H9 (cell line): ENCODE measurements around the gene COL9A2. TPM values are rescaled to one million over a fixed set of nuclear protein-coding genes. Genes with fewer than 3 reads are reported as not detected.

Experiments
- DNase-seq: peaks from one replicate; pipeline ENCODE4 v3.0.0-alpha.2; 2017
- H2AFZ ChIP-seq: one replicate; pipeline ENCODE4 v1.6.1; 2013; ENCODE audit warnings: mild to moderate bottlenecking, low read length, control low read depth, moderate library complexity
- H2AK5ac ChIP-seq: 2 replicates; pipeline ENCODE4 v1.6.1; 2013; ENCODE audit warnings: low read length, control low read depth, mixed read lengths; ENCODE audit not compliant: insufficient read length
- H2BK120ac ChIP-seq: one replicate; pipeline ENCODE4 v1.6.1; 2013; ENCODE audit warnings: low read depth, mild to moderate bottlenecking, low read length, control low read depth, inconsistent platforms; ENCODE audit not compliant: poor library complexity, severe bottlenecking
- H2BK12ac ChIP-seq: 2 replicates; pipeline ENCODE4 v1.6.1; 2013; ENCODE audit warnings: low read length, control low read depth, mixed read lengths, low read depth; ENCODE audit not compliant: insufficient read length
- H2BK15ac ChIP-seq: 2 replicates; pipeline ENCODE4 v1.6.1; 2013; ENCODE audit warnings: low read depth, low read length, control low read depth
- H2BK20ac ChIP-seq: one replicate; pipeline ENCODE4 v1.6.1; 2013; ENCODE audit warnings: low read depth, mild to moderate bottlenecking, low read length, control low read depth, inconsistent platforms; ENCODE audit not compliant: poor library complexity, severe bottlenecking
- H2BK5ac ChIP-seq: 2 replicates; pipeline ENCODE4 v1.6.1; 2013; ENCODE audit warnings: low read length, control low read depth, mixed read lengths; ENCODE audit not compliant: insufficient read length
- H3K14ac ChIP-seq: 2 replicates; pipeline ENCODE4 v1.6.1; 2013; ENCODE audit warnings: low read length, control low read depth; ENCODE audit not compliant: insufficient read depth
- H3K18ac ChIP-seq: 2 replicates; pipeline ENCODE4 v1.6.1; 2013; ENCODE audit warnings: low read depth, mild to moderate bottlenecking, mixed read lengths, low read length, control low read depth; ENCODE audit not compliant: insufficient read length
- H3K23ac ChIP-seq: 2 replicates; pipeline ENCODE4 v1.6.1; 2013; ENCODE audit warnings: low read length, control low read depth, mixed read lengths, low read depth; ENCODE audit not compliant: insufficient read length
- H3K23me2 ChIP-seq: 2 replicates; pipeline ENCODE4 v1.6.1; 2013; ENCODE audit warnings: low read depth, mild to moderate bottlenecking, mixed read lengths, low read length, control low read depth; ENCODE audit not compliant: insufficient read length, poor library complexity, severe bottlenecking
- H3K27ac ChIP-seq: 2 replicates; pipeline ENCODE4 v1.5.1; 2013; ENCODE audit warnings: low read length, control low read depth, mixed read lengths, low read depth; ENCODE audit not compliant: insufficient read length
- H3K27me3 ChIP-seq: 2 replicates; pipeline ENCODE4 v1.6.1; 2013; ENCODE audit warnings: low read length, control low read depth, inconsistent platforms; ENCODE audit not compliant: insufficient read depth
- H3K4ac ChIP-seq: 2 replicates; pipeline ENCODE4 v1.6.1; 2013; ENCODE audit warnings: low read depth, mild to moderate bottlenecking, control low read depth, inconsistent platforms, low read length, moderate library complexity
- H3K4me1 ChIP-seq: 2 replicates; pipeline ENCODE4 v1.6.1; 2013; ENCODE audit warnings: low read length, control low read depth, inconsistent platforms; ENCODE audit not compliant: insufficient read depth
- H3K4me2 ChIP-seq: 2 replicates; pipeline ENCODE4 v1.6.1; 2013; ENCODE audit warnings: low read length, control low read depth, mixed read lengths; ENCODE audit not compliant: insufficient read length, insufficient read depth
- H3K56ac ChIP-seq: 2 replicates; pipeline ENCODE4 v1.6.1; 2013; ENCODE audit warnings: low read depth, mild to moderate bottlenecking, mixed read lengths, low read length, control low read depth; ENCODE audit not compliant: insufficient read length
- H3K79me1 ChIP-seq: 2 replicates; pipeline ENCODE4 v1.6.1; 2013; ENCODE audit warnings: low read depth, mild to moderate bottlenecking, moderate library complexity, low read length, control low read depth, inconsistent platforms; ENCODE audit not compliant: insufficient read depth, poor library complexity, severe bottlenecking
- H3K79me2 ChIP-seq: 2 replicates; pipeline ENCODE4 v1.6.1; 2013; ENCODE audit warnings: low read length, control low read depth, inconsistent platforms; ENCODE audit not compliant: insufficient read depth
- H3K9ac ChIP-seq: 2 replicates; pipeline ENCODE4 v1.6.1; 2013; ENCODE audit warnings: low read length, control low read depth, mixed read lengths; ENCODE audit not compliant: insufficient read length; ENCODE audit errors: extremely low read depth
- H3K9me3 ChIP-seq: one replicate; pipeline ENCODE4 v1.6.1; 2013; ENCODE audit warnings: low read depth, low read length, inconsistent platforms; ENCODE audit not compliant: control insufficient read depth
- H3T11ph ChIP-seq: one replicate; pipeline ENCODE4 v1.6.1; 2013; ENCODE audit warnings: mild to moderate bottlenecking, low read length, control low read depth, inconsistent platforms
- H4K20me1 ChIP-seq: one replicate; pipeline ENCODE4 v1.6.1; 2013; ENCODE audit not compliant: control insufficient read depth, insufficient read length, insufficient read depth
- H4K5ac ChIP-seq: 2 replicates; pipeline ENCODE4 v1.6.1; 2013; ENCODE audit warnings: low read depth, mild to moderate bottlenecking, mixed read lengths, low read length, control low read depth; ENCODE audit not compliant: insufficient read length
- H4K8ac ChIP-seq: replicated peaks from 2 replicates; pipeline ENCODE4 v1.6.1; 2013; ENCODE audit warnings: low read length, control low read depth, mixed read lengths, low read depth; ENCODE audit not compliant: insufficient read length
- H4K91ac ChIP-seq: 2 replicates; pipeline ENCODE4 v1.6.1; 2013; ENCODE audit warnings: low read depth, mild to moderate bottlenecking, moderate library complexity, mixed read lengths, low read length, control low read depth; ENCODE audit not compliant: insufficient read length
- H3K27ac Mint-ChIP-seq, 3 experiments: 2 replicates in 2 of 3; 3 replicates in 1 of 3; pipeline ENCODE4 v1.8.0; 2020 to 2021; ENCODE audit warnings: mixed read lengths in 3 of 3, mild to moderate bottlenecking in 1 of 3, moderate library complexity in 1 of 3
- H3K27me3 Mint-ChIP-seq: 2 replicates; pipeline ENCODE4 v1.8.0; 2021; ENCODE audit warnings: low read depth, mild to moderate bottlenecking, moderate library complexity, mixed read lengths
- H3K36me3 Mint-ChIP-seq, 3 experiments: 2 replicates in 2 of 3; 3 replicates in 1 of 3; pipeline ENCODE4 v1.8.0; 2020 to 2021; ENCODE audit warnings: low read depth in 3 of 3, mixed read lengths in 3 of 3; ENCODE audit not compliant: insufficient read depth in 1 of 3
- H3K4me1 Mint-ChIP-seq, 2 experiments: 2 replicates each; pipeline ENCODE4 v1.8.0; 2020; ENCODE audit warnings: mixed read lengths in 2 of 2
- H3K4me3 Mint-ChIP-seq, 2 experiments: 2 replicates in 1 of 2; 3 replicates in 1 of 2; pipeline ENCODE4 v1.8.0; 2020 to 2021; ENCODE audit warnings: mild to moderate bottlenecking in 2 of 2, mixed read lengths in 2 of 2, moderate library complexity in 1 of 2
- H3K9me3 Mint-ChIP-seq, 2 experiments: 2 replicates in 1 of 2; 3 replicates in 1 of 2; pipeline ENCODE4 v1.8.0; 2020; ENCODE audit warnings: mild to moderate bottlenecking in 2 of 2, mixed read lengths in 2 of 2, moderate library complexity in 1 of 2
- CTCF ChIP-seq: fragments of 200-600 bp; sonication (generic); conservative IDR thresholded peaks from 3 replicates; pipeline ENCODE4 v1.8.0; 2021; ENCODE audit warnings: antibody characterized with exemption, mild to moderate bottlenecking
- WGBS: extraction: QIAGEN DNeasy Blood & Tissue Kit; methylation state at CpG from one replicate; pipeline ENCODE4 v1.1.7; 2013; ENCODE audit warnings: missing lambda C conversion rate, low lambda C conversion rate, mixed read lengths; ENCODE audit not compliant: insufficient read length; ENCODE audit errors: extremely low coverage; 5-methylcytosine and 5-hydroxymethylcytosine counted together
- total RNA-seq: library from RNA; stranded (reverse); gene quantifications from 2 replicates; pipeline ENCODE4 v1.2.1, GENCODE V29; 2021

The COL9A2 gene
- total RNA-seq, 1 experiment from 2014 or later, result 4.5 TPM

GRCh38 chr1:40303051-40303771 lies 13.9 kb downstream of the COL9A2 start:
- TF ChIP-seq CTCF, result no peak
- Histone ChIP-seq H3K23ac (no peak overlapping the region), H3K9me3 (no peaks in the 10 kb centered on the region), H3K18ac (no peak overlapping the region), H3K14ac (no peak overlapping the region), H3K4me2 (no peak overlapping the region), H3T11ph (no peak overlapping the region), H3K56ac (no peak overlapping the region), H2BK12ac (no peak overlapping the region), H3K27ac (no peak overlapping the region), H4K91ac (no peak overlapping the region), H2BK120ac (no peak overlapping the region), H3K27me3 (no peaks in the 10 kb centered on the region), H2AK5ac (no peak overlapping the region), H3K4me1 (no peaks in the 10 kb centered on the region), H2BK15ac (no peak overlapping the region), H4K8ac (no peak overlapping the region), H2AFZ (no peak overlapping the region), H3K4ac (no peak overlapping the region), H4K5ac (no peak overlapping the region), H3K79me2 (no peaks in the 10 kb centered on the region), H2BK5ac (no peak overlapping the region), H4K20me1 (no peaks in the 10 kb centered on the region), H3K23me2 (no peaks in the 10 kb centered on the region), H2BK20ac (no peak overlapping the region), H3K9ac (no peak overlapping the region), H3K79me1 (no peaks in the 10 kb centered on the region)
- no peak overlapping the region for H3K4me3 Mint-ChIP-seq
- no CpG with 5 or more reads among the region's 38 CpGs for WGBS
- H3K27ac Mint-ChIP-seq, result no peak overlapping the region; a peak in 1 of 7 replicates
- H3K4me1 Mint-ChIP-seq, result no peaks in the 10 kb centered on the region; a peak in 1 of 4 replicates
- no peak for DNase-seq
- H3K27me3 Mint-ChIP-seq, result no peaks in the 10 kb centered on the region; the same call in 1 of the 2 replicates
- no peaks in the 10 kb centered on the region for H3K9me3 Mint-ChIP-seq
- 0 out of 7 replicates have a peak, but pooled peaks cover 0 to 3% (median 0%) of the 10 kb centered on the region in 3 experiments for H3K36me3 Mint-ChIP-seq
